ENCODE data around the gene MYRFL.

GRCh38 chr12:69952890-69953289 lies 127.9 kb downstream of the MYRFL start:
- TF ChIP-seq CTCF (IDR thresholded peaks at IDR 0.05): no peak
- TF ChIP-seq POLR2A (IDR thresholded peaks at IDR 0.05): no peak
